Spleen (tissue), 7 donors: ENCODE results near the gene PLD5.
"Not testable (repeated sequence)": the region's sequence is repeated elsewhere in the genome, so short reads cannot be mapped to it uniquely, and the experiment has no call there.

ENCODE experiments used
- POLR2A ChIP-seq, 3 donors: fragments of 450-650 bp; IDR thresholded peaks; one replicate each; pipeline ENCODE4 v1.5.1; 2017; ENCODE audit warnings: antibody characterized with exemption in 3 of 3, mild to moderate bottlenecking in 1 of 3
- TF ChIP-seq, protein P1 (sequence below), 11 experiments: fragments of 200-600 bp in 7 of 11; fragments of 450-650 bp in 4 of 11; sonication (generic) in 4 of 11; IDR thresholded peaks in 8 of 11; conservative IDR thresholded peaks in 3 of 11; 1 replicate in 7 of 11; 2 replicates in 4 of 11; pipeline versions ENCODE4 v1.4.0 to v1.8.0; 2016 to 2021; ENCODE audit warnings: antibody characterized with exemption in 11 of 11, inconsistent platforms in 4 of 11, mild to moderate bottlenecking in 1 of 11
- donor health status: DM: no; HTN: no; CAD: no; lungs with moderate emphysema.
- donor health status: DM: no; HTN: no; CAD: no.
- donor health status: DM: no; HTN: no; CAD: no.

DNA sequence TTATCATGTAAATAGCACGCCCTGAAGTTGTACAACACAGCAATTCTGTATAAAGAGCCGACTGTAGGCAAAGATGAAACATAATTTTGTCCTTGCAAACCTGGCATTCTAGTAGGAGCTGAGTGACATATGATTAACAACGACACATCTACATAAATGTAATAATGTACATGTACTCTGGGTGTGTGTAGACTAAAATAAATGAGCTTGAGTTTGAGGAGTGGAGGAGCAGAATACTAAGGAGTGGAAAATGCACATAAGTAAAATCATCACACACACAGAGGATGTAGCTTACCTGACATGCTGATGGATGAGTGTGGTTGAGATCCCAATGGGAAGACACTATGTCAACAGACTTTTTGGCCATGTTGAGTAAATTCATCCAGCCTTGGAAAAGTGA lies 236.4 kb downstream of the PLD5 start:
- TF ChIP-seq, protein P1, sequence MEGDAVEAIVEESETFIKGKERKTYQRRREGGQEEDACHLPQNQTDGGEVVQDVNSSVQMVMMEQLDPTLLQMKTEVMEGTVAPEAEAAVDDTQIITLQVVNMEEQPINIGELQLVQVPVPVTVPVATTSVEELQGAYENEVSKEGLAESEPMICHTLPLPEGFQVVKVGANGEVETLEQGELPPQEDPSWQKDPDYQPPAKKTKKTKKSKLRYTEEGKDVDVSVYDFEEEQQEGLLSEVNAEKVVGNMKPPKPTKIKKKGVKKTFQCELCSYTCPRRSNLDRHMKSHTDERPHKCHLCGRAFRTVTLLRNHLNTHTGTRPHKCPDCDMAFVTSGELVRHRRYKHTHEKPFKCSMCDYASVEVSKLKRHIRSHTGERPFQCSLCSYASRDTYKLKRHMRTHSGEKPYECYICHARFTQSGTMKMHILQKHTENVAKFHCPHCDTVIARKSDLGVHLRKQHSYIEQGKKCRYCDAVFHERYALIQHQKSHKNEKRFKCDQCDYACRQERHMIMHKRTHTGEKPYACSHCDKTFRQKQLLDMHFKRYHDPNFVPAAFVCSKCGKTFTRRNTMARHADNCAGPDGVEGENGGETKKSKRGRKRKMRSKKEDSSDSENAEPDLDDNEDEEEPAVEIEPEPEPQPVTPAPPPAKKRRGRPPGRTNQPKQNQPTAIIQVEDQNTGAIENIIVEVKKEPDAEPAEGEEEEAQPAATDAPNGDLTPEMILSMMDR (IDR thresholded peaks at IDR 0.05 in 8 of 11, conservative IDR thresholded peaks at IDR 0.05 in 3 of 11): not testable (repeated sequence)
- TF ChIP-seq POLR2A (IDR thresholded peaks at IDR 0.05): not testable (repeated sequence)
